Middle frontal gyrus (tissue), 1 donor: ENCODE measurements around the gene NRG3.
A peak's percentile ranks its signal among the peaks of the same experiment; 100 is the strongest.
"Not testable (repeated sequence)": the region's sequence is repeated elsewhere in the genome, so short reads cannot be mapped to it uniquely, and the experiment has no call there.

Experiments used
- DNase-seq: peaks from one replicate; pipeline ENCODE4 v3.0.0-alpha.2; 2015; ENCODE audit warnings: low spot score; ENCODE audit errors: extremely low spot score

The NRG3 gene

GRCh38 chr10:82961864-82962263 is 1086.9 kb downstream of the NRG3 start:
- no peak for DNase-seq

- no peak for DNase-seq
Observed at GRCh38 chr10:82966130-82966529, 1091.1 kb downstream of the NRG3 start.

GRCh38 chr10:82968533-82968932 is 1093.5 kb downstream of the NRG3 start:
- no peak for DNase-seq

GRCh38 chr10:82969405-82969804 is 1094.4 kb downstream of the NRG3 start:
- DNase-seq = no peak

GRCh38 chr10:82980321-82980720 is 1105.3 kb downstream of the NRG3 start:
- DNase-seq = no peak

GRCh38 chr10:82981137-82981723 is 1106.2 kb downstream of the NRG3 start:
- no peak for DNase-seq

- peak; percentile 46 for DNase-seq
Observed at GRCh38 chr10:82982110-82982608, 1107.2 kb downstream of the NRG3 start.

- no peak for DNase-seq
Observed at GRCh38 chr10:82986216-82986615, 1111.2 kb downstream of the NRG3 start.

- not testable (repeated sequence) for DNase-seq
Observed at GRCh38 chr10:83006479-83006878, 1131.5 kb downstream of the NRG3 start.

- no peak for DNase-seq
Observed at GRCh38 chr10:83007510-83007909, 1132.5 kb downstream of the NRG3 start.

GRCh38 chr10:83012866-83013265 is 1137.9 kb downstream of the NRG3 start:
- DNase-seq = no peak

- no peak for DNase-seq
Observed at GRCh38 chr10:83017076-83017867, 1142.3 kb downstream of the NRG3 start.

GRCh38 chr10:83023662-83024061 is 1148.7 kb downstream of the NRG3 start:
- DNase-seq = no peak
